AG04449 (cell line): ENCODE measurements around the gene FERMT2.

Source experiments
- CTCF ChIA-PET: fragments of 350-600 bp; formaldehyde crosslinking; extraction: SDS; loops from one replicate; lab custom pipeline; 2021; ENCODE audit warnings: antibody characterized with exemption; lab: Yijun Ruan, JAX
- POLR2A ChIA-PET: fragments of 400-600, 350-600 bp; formaldehyde crosslinking; extraction: SDS; loops from one replicate; lab custom pipeline; 2020; ENCODE audit warnings: antibody characterized with exemption, inconsistent platforms; lab: Yijun Ruan, JAX
- DNase-seq: peaks from one replicate; pipeline ENCODE4 v3.0.0-alpha.2; 2010; ENCODE audit warnings: low read depth, low spot score
- H3K4me3 ChIP-seq: 2 replicates; pipeline ENCODE4 v1.5.1; 2011; ENCODE audit warnings: low read depth, mild to moderate bottlenecking, control low read depth, low read length
- TF ChIP-seq, protein P1 (sequence below): IDR thresholded peaks from one replicate; pipeline ENCODE4 v1.5.1; 2011; ENCODE audit warnings: mild to moderate bottlenecking, moderate library complexity, low read length, control low read depth, inconsistent platforms; ENCODE audit not compliant: insufficient read depth; ENCODE audit errors: missing control alignments

FERMT2 gene

GRCh38 chr14:52954346-52955214 is 3.7 kb upstream of the FERMT2 start:
- CTCF ChIA-PET = interaction anchor here (1.4 to 3.9 kb wide), 3 partner anchors 7 to 132 kb away, joined by 4 to 31 read pairs (median 6); no protein-coding TSS in a partner anchor
- no peak overlapping the region for H3K4me3 ChIP-seq

DNA sequence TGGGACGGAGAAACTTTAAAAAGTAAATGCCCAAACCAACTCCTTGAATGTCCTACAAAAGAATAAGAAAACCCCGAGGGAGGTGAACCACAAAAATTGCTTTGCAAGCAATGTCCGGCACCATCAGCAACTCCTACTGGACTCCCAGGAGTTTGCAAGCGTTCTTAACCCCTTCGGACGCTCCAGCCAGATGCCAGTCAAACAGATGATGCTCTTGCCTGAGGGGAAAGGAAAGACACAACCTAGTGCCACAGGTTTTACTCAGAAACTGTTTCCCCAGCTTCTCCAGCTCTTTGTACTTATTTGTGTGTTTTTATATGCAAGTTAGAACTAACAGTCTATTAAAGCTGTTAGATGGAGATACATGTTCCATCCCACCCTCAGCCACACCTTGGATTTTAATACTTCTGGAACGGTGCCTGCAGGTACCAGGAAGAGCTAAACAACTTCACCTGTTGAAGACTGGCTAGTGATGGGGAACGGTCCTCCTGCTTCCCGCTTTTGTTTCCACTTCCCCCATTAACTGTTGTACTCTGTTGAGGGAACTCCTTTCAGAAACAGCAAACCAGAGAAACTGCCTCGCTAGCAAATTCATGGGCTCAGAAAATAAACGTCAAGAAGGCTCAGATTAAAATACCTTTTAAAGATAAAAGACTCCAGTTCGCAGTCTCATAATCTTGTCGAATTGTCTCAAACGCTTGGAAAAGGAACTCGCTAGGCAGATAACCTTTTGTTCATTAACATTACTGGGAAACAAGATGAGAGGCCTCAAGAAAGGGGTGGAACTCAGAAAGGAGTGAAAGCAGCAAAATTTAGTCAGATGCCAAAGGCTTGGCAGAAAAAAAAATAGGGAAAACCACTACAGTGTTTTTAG is 1.1 kb upstream of the FERMT2 start:
- peak overlapping the region; percentile 75 for H3K4me3 ChIP-seq
- CTCF ChIA-PET = interaction anchor here (1.0 to 3.9 kb wide), 12 partner anchors 9 to 129 kb away, joined by 3 to 31 read pairs (median 4); no protein-coding TSS in a partner anchor
- DNase-seq = peak; percentile 29
- POLR2A ChIA-PET = interaction anchor here (0.7 to 1.2 kb wide), 5 partner anchors 10 to 149 kb away, joined by 3 to 6 read pairs (median 4); no protein-coding TSS in a partner anchor
- TF ChIP-seq, protein P1, sequence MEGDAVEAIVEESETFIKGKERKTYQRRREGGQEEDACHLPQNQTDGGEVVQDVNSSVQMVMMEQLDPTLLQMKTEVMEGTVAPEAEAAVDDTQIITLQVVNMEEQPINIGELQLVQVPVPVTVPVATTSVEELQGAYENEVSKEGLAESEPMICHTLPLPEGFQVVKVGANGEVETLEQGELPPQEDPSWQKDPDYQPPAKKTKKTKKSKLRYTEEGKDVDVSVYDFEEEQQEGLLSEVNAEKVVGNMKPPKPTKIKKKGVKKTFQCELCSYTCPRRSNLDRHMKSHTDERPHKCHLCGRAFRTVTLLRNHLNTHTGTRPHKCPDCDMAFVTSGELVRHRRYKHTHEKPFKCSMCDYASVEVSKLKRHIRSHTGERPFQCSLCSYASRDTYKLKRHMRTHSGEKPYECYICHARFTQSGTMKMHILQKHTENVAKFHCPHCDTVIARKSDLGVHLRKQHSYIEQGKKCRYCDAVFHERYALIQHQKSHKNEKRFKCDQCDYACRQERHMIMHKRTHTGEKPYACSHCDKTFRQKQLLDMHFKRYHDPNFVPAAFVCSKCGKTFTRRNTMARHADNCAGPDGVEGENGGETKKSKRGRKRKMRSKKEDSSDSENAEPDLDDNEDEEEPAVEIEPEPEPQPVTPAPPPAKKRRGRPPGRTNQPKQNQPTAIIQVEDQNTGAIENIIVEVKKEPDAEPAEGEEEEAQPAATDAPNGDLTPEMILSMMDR = peak; percentile 49

More at GRCh38 chr14:52954346-52955214, 3.7 kb upstream of the FERMT2 start:
- TF ChIP-seq, protein P1 = no peak
- POLR2A ChIA-PET = no interaction called here
- peak; percentile 24 for DNase-seq

DNA sequence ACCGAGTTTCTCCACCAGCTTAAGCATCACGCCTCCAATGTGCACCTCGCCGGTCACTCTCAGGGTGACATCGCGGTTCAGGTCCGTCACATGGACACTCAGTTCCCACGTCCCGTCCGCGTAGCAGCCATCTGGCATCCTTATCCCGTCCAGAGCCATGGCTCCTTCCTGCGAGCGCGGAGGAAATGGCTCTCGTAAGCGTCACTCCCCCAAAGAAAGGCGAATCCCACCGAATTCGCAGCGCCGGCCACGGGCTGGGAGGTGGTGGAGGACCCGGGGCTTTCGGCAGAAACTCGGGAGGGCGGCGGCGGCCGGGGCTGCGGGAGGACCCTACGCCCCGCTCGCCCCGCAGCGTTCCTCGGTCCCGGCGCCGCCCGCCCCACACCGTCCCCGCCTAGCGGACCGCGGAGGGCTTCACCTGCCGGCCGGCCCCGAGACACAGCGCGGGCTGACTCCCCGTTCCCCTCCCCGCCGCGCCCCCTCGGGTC is 396 bp downstream of the FERMT2 start:
- H3K4me3 ChIP-seq = peak overlapping the region; percentile 99
- no peak for DNase-seq
- POLR2A ChIA-PET = interaction anchor here (1.0 kb wide), 2 partner anchors 13 to 61 kb away, joined by 3 to 5 read pairs; no protein-coding TSS in a partner anchor
- TF ChIP-seq, protein P1 = no peak
- CTCF ChIA-PET = no interaction called here

GRCh38 chr14:52949711-52950409 is 990 bp downstream of the FERMT2 start:
- POLR2A ChIA-PET = interaction anchor here (0.6 kb wide), 1 partner anchor 10 kb away, joined by 5 read pairs; no protein-coding TSS in a partner anchor
- no peak for DNase-seq
- CTCF ChIA-PET = interaction anchor here (1.8 to 2.0 kb wide), 2 partner anchors 12 to 105 kb away, joined by 8 to 14 read pairs; no protein-coding TSS in a partner anchor

DNA sequence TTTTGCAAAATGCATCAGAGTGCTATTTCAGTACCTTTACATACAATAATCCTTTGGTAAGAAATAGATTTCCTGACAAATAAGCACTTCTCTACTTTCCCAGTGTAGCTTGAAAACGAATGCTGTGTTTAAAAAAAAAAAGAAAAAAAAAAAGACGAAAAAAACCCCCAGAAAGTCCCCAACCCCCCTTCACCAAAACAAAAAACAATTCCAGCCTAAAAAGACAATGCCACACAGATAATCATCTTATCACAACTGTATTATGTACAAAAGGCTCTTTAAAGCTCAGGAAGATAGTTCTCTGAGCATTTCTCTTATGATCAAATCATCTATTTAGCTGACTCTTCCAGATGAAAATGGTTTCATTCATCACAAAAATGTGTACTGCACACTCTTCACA is 1.6 kb downstream of the FERMT2 start:
- peak overlapping the region; percentile 99 for H3K4me3 ChIP-seq
- CTCF ChIA-PET = interaction anchor here (1.0 to 2.3 kb wide), 4 partner anchors 12 to 123 kb away, joined by 6 to 14 read pairs (median 7); no protein-coding TSS in a partner anchor
- TF ChIP-seq, protein P1 = no peak
- POLR2A ChIA-PET = interaction anchor here (0.6 kb wide), 1 partner anchor 10 kb away, joined by 5 read pairs; no protein-coding TSS in a partner anchor
- no peak for DNase-seq

More at GRCh38 chr14:52949711-52950409, 990 bp downstream of the FERMT2 start:
- peak overlapping the region; percentile 99 for H3K4me3 ChIP-seq
- TF ChIP-seq, protein P1 = no peak
